ENCODE measurements around the gene ZC3H18. TPM values are rescaled to one million over a fixed set of nuclear protein-coding genes. Genes with fewer than 3 reads are reported as not detected.
"Not testable (repeated sequence)": the region's sequence is repeated elsewhere in the genome, so short reads cannot be mapped to it uniquely, and the experiment has no call there.

The ZC3H18 gene
- total RNA-seq, 1 experiment from 2014 or later: 12.6 TPM

DNA sequence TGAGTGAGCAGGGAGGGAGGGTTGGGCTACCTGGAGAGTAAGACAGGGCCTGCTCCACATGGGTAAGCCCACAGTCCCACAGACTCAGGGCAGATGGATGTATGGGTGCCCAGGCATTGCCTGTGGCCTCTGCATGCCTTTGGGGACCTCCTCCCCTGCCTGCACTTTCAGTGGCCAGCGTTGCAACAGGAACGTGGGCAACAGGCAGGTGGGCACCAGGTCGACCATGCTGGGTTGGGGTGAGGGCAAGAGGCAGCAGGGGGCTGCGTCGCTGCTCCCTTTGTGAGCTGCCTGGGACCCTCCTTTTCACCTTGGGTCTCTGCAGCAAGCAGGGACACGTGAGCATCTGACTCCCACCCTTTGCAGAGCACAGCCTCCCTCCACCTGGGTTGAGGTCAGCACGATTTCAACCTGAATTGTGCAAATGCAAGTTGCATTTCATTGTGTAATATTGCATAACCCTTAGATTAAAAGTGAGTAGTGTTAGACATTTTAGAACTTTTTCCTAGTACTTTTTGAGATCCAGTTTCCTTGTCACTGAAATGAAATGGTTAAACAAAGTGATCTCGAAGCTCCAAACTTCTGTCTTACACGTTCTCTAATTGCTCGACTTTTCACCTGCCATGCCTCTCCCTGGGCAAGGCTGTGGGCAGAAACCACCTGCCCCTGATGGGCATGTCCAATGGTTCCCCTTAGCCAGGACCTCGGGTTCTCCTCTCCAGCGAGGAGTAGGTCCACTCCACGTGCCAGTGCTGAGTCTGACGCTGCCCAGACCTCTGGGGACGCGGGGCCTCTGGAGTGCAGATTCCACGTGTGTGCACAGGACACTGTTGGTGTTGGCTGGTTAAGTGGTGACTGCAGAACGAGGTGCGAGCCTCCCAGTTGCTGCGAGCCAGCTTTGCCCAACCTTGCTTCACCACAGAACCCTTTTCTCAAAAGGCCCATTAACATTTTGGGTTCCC lies 35.3 kb downstream of the ZC3H18 start:
- no peak for DNase-seq (ENCODE audit: low read depth)

DNA sequence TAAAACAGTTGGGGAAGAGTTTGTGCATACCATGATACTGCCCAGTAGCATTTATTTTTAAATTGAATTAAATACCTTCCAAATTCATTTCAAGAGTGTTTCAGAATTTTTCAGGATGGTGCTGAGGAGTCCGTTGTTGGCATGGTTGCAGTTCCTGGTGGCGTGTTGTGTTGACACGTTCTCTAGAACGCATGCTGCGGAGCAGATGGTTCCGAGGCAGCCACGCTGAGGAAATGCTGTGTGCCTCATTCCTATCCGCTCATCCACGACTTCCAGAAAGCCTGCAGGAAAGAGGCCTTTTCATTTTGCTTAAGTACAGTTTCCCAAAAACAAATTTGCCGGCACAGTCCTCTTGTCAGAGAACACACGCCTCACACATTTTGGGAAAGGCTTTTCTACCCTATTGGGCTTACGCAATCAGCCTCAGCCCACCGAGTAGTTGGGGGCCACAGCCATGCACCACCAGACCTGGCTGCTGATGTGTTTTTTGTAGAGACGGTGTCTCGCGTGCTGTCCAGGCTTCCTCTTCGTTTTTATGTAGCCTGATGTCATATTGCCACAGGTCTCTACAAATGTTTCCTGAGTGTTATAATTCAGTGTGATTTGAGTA lies 36.0 kb downstream of the ZC3H18 start:
- DNase-seq (ENCODE audit: low read depth): no peak

DNA sequence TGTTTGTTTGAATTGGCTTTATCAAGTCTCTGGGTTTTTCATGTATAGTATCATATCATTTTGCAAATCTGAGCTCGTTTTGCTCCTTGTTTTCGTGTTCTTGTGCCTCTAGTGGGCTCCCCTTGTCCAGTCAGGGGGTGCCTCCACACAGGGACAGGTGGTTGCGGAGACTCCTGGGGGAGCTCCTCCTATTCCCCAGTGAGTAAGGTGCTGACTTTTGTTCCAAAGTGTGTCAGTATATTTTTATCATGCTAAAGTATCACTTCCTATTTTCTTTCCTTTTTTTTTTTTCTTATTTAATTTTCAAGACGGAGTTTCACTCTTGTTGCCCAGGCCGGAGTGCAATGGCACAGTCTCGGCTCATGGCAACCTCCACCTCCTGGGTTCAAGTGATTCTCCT lies 37.9 kb downstream of the ZC3H18 start:
- DNase-seq (ENCODE audit: low read depth): no peak

DNA sequence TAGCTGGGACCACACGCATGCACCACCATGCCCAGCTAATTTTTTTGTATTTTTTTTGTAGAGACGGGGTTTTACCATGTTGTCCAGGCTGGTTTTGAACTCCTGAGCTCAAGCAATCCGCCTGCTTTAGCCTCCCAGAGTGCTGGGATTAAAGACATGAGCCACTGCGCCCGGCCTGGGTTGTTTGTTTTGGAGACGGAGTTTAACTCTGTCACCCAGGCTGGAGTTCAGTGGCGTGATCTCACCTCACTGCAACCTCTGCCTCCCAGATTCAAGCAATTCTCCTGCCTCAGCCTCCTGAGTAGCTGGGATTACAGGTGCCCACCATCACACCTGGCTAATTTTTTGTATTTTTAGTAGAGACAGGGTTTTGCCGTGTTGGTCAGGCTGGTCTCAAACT lies 39.2 kb downstream of the ZC3H18 start:
- not testable (repeated sequence) for DNase-seq (ENCODE audit: low read depth)

DNA sequence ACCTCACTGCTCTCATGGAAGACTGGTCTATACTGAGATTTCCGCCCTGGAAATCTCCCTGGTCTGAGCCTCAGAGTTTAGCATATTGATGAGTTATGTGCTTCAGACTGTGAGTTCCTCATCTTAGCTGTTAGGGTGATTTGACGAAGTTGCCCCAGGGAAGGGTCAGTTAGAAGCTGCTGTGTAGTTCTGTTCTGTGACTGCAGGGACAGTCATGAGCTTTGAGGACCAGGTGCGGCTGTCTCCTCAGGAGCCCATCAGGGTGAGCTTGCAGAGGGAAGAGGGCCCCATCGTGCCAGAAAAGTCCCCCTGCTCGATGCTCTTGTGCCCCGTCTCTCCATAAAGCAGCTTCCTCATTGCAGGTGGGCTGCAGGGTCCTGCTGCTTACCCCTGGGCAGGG lies 39.9 kb downstream of the ZC3H18 start:
- no peak for DNase-seq (ENCODE audit: low read depth)

DNA sequence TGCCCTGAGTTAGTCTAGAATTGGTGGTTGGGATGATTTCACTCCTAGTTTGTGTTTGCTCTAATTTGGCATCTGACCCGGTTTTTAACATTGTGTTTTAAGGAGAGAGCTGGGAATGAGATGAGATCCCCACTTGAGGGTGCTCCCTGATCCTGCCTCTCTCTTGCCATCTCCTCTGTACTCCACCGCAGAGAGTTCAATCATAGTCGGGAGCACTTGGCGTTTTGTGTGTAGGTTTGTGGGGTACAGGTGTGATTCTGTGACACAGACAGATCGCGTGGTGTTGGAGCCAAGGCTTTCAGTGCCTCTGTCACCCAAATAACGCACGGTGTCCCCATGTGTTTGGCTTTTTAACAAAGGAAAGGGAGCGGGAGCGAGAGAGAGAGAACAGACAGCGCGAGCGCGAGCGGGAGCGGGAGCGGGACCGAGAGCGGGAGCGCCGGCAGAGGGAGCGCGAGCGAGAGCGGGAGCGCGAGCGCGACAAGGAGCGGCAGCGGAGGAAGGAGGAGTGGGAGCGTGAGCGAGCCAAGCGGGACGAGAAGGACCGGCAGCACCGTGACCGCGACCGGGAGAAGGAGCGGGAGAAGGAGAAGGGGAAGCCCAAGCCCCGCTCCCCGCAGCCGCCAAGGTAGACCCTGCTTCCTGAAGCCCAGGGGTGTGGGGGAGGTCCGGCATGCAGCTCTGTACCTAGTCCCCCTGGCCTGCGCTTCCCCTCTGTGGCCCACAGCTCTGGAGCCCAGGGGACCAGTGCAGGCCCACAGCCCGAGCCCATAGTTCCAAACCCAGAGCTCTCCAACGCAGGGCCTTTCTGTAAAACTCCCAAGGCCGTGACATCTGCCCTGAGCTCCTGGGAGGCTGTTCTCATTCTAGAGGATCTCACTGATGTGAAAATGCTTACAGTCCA lies 41.0 kb downstream of the ZC3H18 start:
- DNase-seq (ENCODE audit: low read depth): no peak

DNA sequence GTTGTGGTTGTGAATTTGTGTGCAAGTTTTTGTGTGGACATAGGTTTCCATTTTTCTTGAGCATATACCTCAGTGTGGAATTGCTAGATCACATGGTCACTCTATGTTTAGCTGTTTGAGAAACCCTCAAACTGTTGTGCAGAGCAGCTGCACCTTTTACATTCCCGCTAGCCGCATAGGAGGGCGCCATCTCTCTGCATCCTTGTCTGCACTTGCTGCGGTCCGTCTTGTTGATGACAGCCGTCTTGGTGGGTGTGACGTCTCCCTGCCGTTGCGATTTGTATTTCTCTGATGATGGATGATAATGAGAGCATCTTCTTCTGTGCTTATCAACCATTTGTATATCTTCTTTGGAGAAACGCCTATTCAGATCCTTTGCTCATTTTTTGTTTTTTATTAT lies 43.1 kb downstream of the ZC3H18 start:
- no peak for DNase-seq (ENCODE audit: low read depth)

DNA sequence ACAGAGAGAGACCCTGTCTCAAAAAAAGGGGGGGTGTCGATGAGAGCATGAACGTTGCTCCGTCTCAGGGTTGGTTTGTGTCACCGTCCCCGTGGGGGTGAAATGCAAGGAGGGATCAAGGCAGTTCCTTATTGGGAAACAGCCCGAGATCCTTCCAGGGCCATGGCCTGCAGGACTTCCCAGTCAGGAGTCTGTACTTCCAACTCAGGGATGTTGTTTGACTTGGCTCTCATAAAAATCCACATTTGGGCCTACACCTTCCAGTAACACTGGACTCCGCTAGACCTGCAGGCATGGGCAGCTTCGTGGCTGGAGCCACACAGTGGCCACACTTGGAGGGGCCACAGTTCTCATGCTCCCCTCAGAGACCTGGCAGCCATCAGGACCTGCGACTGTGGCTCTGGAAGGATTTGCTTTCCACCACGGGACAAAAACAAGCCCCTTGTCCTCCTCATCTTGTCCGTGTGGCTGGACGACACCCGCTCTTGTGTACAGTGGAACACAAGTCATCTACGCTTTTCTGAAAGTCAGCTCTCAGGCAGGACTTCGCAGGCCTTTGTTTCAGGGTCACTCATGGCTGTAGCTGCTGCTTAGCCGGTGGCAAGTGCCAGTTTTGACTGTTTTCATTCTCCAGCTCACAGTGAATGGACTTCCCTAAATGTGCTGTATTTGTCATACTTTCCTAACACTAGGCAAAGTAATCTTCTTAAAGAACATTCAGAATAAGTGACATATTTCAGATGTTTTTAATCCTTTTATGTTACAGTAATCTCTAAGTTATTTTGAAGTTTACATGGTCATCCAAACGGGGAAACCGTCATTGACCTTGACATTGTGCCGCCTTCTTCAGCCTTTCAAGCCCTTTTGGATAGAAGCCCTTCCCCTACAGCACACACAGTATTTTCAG lies 44.0 kb downstream of the ZC3H18 start:
- DNase-seq (ENCODE audit: low read depth): no peak

DNA sequence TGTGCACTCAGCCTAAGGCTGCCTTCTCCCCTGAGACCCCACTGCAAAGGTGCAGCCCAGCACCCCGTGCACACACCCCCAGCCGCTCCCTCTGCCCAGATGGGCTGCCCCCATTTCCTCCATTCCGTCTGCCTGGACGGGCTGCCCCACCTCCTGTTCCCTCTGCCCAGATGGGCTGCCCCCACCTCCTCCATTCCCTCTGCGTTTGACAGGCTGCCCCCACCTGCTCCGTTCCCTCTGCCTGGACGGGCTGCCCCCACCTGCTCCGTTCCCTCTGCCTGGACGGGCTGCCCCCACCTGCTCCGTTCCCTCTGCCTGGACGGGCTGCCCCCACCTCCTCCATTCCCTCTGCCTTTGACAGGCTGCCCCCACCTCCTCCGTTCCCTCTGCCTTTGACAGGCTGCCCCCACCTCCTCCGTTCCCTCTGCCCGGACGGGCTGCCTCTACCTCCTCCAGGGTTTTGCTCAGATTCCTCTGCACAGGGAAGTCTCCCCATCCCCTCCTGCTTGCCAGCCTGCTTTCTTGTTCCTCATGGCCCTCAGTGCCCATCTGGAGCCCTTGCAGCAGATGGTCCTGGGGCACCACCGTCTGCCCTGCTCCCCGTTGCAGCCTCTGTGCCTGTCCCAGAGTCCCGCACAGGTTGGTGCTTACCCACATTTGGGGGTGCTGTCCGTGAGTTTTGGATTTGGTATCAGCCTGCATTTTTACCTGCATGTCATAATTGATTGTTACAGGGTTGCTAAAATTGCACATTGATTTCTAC lies 44.8 kb downstream of the ZC3H18 start:
- DNase-seq (ENCODE audit: low read depth): no peak

DNA sequence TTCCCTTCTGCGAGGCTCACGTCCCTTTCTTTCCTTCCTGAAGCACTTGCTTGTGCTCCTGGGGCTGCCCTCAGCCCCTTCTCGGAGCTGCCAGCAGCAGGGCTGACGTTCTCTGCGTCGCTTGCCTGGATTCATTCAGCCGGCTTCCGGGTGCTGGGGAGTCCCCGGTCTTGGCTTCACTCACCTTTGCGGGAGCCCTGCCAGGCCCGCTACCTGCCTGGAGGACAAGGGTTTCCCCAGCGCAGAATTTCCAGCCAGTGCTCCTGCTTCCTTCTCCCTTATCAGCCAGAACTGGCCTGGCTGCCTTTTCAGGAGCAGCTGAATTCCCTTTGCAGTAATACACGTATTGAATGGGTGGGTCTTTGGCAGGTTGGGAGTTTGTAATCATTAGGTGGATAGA lies 46.1 kb downstream of the ZC3H18 start:
- DNase-seq (ENCODE audit: low read depth): no peak

DNA sequence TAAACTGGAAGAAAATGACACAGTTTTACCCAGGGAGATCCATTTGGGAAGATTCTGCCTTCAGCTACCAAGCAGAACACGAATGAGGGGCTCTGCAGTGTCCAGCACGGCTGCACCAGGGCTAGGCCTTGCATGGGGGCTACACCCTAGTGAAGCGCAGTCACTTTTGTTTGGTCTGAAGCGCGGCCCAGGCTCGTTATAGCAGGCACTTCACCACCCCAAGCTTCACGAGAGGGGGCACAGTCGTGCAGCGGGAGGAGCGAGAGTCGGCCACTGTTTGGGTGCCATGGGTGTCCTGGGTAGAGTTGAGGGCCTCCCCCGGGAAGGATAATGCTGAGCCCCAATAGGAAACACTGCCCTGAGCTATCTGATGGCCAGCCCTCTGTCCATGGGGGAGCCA lies 46.5 kb downstream of the ZC3H18 start:
- DNase-seq (ENCODE audit: low read depth): no peak

DNA sequence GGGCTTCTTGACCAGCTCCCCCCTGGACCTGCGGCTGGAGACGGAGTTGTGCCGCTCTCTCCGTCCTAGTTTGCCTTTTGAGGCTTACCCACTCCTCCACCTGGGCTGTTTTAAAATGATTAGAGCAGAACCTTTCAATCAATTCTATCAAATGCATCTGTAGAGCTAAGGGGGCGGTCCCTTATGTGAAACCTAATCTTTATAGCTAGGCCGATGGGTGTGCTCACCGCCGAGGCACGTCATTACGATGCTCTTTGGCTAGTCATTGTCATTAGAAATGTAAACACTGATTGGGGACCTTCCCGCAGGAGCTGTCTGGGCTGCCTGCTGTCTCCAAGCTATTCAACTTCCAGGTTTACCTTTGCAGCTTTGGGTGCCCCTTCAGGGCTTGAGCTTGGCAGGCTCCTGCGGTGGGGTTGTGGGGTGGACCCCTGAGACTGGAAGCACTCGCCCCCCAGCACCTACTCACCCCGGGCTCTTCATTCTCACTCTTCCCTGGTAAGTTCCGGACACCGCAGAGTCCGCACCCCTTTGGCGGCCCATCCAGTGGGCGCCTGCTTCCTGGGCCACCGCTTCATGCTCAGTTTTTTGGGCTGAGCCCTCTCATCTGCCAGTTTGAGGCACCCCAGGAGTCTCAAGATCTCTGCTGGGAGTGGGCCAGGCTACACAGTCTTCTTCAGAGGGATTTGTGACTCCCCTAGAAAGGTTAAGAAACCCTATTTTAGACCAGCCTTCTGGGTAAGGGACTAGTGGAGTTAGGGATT lies 47.2 kb downstream of the ZC3H18 start:
- no peak for DNase-seq (ENCODE audit: low read depth)

DNA sequence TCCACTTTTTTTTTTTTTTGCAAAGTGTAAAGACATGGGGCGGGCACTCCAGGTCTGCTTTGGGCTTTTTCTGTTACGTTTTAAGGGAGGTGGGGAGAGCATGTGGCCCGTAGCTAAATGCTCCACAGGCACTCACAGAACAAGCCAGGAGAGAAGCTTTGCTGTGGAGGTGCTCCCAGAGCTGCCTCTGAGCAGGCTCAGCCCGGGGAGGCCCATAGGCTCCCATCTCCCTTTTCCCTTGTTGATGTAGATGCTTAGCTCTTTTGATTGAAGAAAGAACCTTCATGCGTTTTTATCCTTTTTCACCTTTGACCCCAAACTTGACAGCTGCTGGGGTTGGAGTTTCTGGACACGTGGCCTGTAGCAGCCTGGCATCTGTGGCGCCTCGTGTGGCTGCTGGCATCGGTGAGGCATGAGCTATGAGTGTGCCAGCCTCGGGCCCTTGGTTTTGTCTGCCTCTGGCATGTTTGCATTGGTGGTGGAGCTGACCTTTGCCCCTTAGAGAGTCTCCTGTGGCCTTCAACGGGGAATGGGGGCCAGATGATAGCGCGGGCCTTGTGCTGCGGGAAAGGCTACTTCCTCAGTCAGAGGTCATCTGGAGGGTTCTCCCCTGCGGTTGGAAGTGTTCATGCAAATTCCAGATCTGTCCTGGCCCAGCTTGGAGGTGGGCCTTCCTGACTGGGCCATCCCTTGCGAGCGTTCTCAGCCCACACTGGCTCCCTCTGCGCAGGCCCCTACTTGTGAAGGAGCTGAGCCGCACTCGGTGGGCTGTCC lies 48.2 kb downstream of the ZC3H18 start:
- DNase-seq (ENCODE audit: low read depth): no peak

DNA sequence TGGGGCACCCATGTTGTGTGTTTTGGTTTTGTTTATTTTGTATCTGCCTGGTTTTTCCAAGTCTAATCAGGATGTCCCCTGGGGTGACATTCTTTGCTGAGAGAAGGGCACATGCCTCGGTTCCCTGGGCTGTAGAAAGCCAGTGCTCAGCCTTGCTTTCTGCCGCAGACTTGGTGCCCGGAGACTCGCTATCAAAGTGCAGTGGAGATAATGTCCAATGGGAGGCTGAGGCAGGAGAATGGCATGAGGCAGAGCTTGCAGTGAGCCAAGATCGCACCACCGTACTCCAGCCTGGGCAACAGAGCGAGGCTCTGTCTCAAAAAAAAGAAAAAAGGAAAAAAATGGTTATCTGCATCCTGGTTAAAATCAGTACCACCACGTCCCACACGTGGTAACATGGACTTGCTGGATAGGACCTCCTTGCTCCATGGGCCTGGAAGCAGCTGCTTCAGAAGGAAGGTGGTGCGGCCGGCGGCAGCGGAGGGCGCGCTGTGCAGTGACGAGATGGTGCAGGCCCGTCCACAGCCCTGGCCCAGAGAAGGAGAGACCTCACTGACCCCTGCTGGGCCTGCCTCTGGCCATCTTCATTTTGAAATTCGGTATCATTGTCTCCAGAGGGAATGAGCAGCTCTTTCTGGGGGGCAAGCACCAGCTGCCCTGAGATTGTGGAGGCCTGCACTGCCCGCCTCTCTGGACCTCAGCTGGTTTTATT lies 48.9 kb downstream of the ZC3H18 start:
- DNase-seq (ENCODE audit: low read depth): no peak

DNA sequence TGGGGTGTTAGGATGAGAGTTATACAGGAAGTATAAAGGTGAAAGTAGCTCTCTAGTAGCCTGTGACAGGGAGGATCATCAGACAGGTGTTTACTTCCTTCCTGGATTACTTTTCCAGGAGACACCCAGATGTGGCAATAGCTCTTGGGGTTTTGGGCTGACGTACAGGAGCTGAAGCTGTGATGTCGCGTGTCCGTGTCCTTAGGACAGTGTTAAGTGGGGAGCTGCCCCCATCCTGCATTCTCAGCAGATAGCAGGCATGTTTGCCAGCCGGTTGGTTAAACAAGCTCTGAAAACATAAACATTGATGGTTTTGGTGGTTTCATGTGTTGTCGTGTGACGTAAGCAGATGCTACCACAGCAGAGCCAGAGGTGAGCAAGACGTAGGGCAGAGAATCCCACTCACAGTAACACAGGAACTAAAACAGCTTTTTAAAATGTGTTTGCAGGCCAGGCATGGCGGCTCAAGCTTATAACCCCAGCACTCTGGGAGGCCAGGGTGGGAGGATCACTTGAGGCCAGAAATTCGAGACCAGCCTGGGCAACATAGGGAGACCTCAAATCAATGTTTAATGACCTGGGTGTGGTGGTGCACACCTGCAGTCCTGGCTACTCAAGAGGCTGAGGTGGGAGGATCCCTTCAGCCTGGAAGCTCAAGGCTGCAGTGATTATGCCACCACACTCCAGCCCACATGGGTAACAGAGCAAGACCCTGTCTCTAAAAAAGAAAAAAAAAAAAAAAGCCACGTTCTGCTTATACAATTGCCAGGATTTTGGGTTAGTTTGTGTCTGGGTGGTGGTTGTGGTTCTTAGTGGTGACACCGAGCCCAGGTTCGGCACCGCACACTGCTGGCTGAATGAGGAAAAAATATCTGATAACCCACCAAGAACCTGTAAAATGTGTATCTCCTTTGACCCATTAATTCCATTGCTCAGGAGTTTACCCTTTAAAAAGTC lies 49.9 kb downstream of the ZC3H18 start:
- DNase-seq (ENCODE audit: low read depth): no peak

DNA sequence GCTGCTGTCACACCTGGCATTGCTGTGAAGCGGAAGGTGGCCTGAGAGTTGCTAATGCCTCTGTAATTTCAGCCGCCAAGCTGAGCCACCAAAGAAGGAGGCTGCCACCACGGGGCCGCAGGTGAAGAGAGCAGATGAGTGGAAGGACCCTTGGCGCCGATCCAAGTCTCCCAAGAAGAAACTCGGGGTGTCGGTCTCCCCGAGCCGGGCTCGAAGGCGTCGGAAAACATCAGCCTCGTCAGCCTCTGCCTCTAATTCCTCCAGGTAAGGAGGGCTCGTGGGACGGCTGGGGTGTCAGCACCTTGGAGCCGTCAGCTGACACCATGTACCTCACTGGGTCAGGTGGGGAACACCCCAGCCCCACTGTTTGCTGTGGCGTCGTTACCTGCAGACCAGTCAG lies 51.9 kb downstream of the ZC3H18 start:
- DNase-seq (ENCODE audit: low read depth): no peak

DNA sequence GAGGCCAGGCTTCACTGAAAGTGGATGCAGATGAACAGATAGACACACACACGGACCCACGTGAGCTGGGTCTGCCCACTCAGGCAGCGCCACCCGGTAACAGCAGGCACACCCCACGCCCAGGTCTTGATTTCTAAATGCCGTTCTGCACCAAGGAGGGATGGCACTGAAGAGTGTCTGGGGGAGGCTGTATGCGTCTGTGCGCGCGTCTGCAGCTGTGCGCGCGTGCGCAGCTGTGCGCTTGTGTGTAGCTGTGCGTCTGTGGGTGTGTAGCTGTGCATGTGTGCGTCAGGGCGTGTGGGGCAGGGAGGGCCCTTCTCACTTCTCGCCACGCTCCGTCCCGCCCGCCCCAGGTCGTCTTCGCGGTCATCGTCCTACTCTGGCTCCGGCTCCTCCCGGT lies 52.7 kb downstream of the ZC3H18 start:
- DNase-seq (ENCODE audit: low read depth): no peak
